HG02852 (cell line): Measurements from ENCODE around the gene EHD1.
A peak's percentile ranks its signal among the peaks of the same experiment; 100 is the strongest.
"Not testable (repeated sequence)": the region's sequence is repeated elsewhere in the genome, so short reads cannot be mapped to it uniquely, and the experiment has no call there.

Experiments used
- ATAC-seq: cut with Tn5 transposase; IDR thresholded peaks from one replicate; pipeline ENCODE4 v1.9.1; 2021; ENCODE audit warnings: mild to moderate bottlenecking, moderate library complexity; ENCODE audit not compliant: unreplicated experiment

Gene EHD1

GRCh38 chr11:64832467-64833197 is 45.8 kb downstream of the EHD1 start:
- no peak for ATAC-seq

GRCh38 chr11:64831411-64831891 is 47.0 kb downstream of the EHD1 start:
- no peak for ATAC-seq

DNA sequence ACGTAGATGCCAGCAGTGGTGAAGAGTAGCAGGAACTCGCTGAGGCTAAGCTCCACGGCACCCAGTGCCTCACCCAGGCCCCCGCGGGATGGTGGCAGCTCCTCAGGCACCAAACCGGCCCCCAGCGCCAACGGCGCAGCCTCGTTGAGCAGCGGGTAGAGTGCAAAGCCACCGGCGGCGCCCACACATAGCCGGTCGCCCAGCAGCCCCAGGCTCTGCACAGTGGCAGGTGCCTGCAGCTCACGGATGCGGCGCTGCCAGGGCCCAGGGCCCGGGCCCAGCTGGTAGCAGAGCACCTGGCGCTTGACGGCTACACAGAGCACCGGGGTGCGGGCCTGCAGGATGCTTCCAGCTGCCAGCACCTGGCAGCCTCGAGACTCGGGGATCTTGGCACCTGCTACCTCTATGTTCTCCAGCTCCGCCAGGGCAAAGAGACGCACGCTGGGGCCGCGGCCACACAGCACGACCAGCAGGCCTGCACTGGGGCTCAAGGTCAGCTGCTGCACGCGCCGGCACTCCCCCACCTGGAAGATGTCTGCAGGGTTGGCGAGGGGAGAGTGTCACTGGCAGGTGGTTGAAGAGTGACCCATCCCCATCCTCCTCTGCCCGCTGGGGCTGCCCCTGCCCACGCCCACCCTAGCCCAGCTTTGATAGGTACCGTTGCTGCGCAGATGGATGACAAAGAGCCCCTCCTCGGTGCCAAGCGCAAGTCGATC is 48.7 kb downstream of the EHD1 start:
- no peak for ATAC-seq

DNA sequence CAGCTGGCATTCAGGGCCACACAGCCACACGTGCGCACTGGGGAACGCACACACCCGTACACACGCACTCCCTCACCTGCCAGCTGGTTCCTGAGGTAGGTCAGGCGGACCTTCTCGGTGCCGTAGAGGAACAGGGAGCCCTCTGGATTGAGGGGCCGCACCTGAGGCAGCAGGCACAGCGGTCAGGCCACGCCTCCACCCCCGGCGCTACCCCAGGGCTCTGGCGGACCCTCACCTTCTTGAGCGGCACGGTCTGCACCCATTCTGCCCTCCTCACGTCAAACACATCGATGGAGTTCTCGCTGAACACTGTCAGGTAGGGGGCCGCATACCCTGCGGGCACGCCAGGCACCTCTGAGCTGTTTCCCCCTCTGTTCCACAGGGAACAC is 51.0 kb downstream of the EHD1 start:
- no peak for ATAC-seq

GRCh38 chr11:64826578-64827450 is 51.6 kb downstream of the EHD1 start:
- ATAC-seq, result no peak

GRCh38 chr11:64826062-64826461 is 52.4 kb downstream of the EHD1 start:
- ATAC-seq, result no peak

DNA sequence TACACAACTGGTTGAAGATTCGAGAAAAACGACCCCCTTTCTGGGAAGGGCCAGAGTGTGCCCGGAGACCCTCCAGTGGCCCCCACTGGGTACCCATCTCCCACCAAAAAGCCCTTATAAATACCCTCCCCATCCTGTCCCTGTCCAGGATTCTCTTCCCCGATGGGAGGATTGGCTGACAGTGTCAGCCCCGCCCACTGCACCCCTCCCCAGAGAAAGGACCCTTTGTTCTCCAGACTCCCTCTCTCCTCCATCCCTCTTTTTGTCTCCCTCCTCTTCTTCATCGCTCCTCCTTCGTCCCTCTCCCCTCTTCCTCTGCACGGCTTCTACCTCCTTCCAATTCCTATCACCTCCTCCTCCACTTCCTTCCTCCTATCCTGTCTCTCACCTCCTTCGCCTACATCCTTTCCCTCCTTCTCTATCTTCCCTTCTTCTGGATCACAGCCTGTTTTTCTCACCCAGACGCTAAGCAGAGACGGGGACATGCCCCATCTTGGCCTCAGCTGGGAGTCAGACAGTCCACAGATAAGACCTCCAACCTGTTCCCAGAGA is 54.8 kb downstream of the EHD1 start:
- no peak for ATAC-seq

DNA sequence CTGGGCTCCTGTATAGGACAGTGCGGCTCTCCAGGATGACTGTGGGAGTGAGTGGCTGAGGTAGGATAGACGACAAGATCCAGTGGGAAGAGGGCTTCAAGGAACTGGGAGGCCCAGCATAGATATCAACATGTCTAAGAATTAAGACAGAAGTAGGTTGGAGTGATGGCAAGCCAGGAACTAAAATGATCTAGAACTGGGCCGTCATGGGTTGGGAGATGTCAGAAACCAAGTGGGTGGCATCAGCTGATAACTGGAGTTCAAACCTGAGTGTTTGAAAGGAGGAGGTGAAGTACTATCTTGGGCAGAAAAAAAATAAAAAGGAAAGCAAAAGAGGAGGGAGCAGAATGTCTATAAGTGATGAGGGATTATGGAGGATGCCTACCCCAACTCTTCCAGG is 60.9 kb downstream of the EHD1 start:
- no peak for ATAC-seq

DNA sequence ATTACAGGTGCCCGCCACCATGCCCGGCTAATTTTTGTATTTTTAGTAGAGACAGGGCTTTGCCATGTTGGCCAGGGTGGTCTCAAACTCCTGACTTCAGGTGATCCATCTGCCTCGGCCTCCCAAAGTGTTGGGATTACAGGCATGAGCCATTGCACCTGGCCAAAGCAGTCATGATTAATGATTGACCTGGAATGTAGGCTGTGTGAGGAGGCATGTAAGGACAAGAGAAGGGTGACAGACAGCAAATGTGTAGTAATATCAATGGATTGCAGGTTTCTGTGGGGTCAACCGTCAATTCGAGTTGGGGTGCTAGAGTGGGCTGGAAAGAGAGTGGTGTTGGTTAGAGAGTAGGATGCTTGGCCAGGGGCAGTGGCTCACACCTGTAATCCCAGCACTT is 63.0 kb downstream of the EHD1 start:
- ATAC-seq, result not testable (repeated sequence)

DNA sequence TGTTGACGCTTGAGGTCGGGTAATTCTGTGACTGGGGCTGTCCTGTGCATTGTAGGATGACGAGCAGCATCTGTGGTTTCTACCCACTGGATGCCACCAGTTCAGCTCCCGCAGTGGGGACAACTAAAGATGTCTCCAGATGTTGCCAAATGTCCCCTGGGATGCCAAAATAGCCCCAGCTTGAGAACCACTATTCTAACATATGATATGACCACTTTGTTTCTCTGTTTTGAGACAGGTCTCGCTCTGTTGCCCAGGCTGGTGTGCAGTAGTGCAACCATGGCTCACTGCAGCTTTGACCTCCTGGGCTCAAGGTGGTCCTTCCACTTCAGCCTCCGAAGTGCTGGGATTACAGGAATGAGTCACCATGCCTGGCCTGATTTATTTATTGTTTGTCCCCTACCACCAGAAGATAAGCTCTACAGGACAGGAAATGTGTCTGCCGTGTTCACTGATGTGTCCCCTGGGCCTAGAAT is 63.7 kb downstream of the EHD1 start:
- ATAC-seq, result no peak

DNA sequence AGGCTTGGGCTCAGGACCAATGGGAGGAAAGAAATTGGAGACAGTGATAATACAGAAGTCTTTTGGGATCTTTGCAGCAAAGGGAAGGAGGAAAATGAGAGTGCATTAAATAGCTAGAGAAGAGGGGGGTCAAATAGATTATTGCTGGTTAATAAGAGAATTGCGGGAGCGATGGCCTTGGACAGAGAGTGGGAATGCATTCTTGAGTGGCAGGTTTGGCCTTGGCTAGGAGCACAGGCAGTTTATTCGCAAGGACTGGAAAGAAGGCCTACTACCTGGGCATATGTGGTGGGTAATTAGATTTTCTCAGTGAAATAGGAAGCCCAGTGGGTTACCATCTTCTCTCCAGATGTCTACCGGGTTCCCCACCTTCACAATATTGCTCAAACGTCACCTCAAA is 64.6 kb downstream of the EHD1 start:
- ATAC-seq, result no peak

- ATAC-seq, result peak; percentile 5
These were observed 67.5 kb downstream of the EHD1 start for GRCh38 chr11:64810891-64811272.

DNA sequence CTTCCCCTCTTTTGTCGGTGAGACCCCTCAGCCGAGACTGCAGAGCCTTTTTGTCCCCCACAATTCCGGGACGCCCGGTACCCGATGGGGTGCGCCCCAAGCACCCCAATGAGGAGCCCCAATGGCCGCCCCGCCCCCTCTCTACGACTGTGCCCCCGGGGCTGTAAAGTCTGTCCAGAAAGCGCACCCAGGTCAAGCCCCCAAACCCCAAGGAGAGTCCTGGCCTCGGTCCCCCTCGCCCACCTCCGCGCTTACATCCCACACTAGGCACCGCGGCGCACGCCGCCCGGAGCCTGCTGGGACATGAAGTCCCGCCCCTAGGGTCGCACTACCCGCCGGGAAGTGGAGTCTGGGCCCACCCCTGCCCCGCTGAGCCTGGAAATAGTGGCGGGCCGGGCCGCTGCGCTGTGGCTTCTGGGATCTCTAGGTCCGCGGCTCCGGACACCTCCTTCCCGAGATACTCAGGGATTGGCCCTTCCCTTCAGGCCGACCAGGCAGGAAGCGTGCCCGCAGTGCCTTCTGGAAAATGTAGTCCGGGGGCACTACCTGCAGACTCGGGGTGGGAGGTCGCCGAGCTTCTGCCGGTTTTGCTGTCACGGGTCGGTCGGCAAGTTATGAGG is 68.0 kb downstream of the EHD1 start, which contains the start of gene MEN1:
MEN1 (minus strand) TSS at position 281 of the 620 bp plus-strand sequence. CDS start 442 bp downstream, outside the sequence.
- ATAC-seq, result peak; percentile 63

GRCh38 chr11:64809781-64810241 is 68.6 kb downstream of the EHD1 start:
- no peak for ATAC-seq

- ATAC-seq, result no peak
These were observed 72.9 kb downstream of the EHD1 start for GRCh38 chr11:64805481-64805880.

DNA sequence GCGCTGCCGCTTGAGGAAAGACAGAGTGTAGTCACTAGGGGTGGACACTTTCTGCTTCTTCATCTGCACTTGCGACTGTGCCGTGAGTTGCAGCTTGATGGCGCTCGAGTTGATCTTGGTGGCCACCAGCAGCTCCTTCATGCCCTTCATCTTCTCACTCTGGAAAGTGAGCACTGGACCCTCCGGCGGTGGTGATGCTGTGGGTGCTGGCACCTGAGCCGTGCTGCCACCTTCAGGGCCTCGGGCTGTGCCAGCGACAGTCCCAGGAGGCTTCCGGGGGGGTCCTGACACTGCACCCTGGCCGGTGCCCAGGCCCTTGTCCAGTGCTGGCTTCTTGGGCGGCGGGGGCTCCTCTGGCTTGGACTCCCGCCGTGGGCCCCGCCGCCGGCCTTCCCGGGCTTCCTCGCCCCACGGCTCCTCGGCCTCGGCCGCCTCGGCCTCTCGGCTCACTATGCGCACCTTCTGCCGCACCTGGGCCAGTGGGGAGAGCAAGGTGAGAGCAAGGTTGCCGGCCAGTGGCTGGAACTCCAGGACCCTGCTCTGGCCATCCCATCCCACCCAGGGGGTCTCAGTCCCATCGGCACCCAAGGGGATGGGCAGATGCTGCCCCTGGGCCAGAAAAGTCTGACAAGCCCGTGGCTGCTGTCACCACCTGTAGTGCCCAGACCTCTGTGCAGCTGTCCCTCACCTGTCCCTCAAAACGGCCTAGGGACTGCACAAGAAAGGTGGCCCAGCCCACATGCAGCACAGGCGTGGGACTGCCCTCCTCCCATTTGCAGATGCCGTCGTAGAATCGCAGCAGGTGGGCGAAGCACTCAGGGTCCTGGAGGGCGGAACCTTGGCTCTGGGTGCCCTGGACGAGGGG is 73.8 kb downstream of the EHD1 start:
- ATAC-seq, result no peak

GRCh38 chr11:64803846-64804345 is 74.5 kb downstream of the EHD1 start:
- no peak for ATAC-seq

- peak; percentile 64 for ATAC-seq
These were observed 75.1 kb downstream of the EHD1 start, which contains the start of gene MAP4K2 for GRCh38 chr11:64803158-64803845. Gene MAP4K2 (minus strand): TSS chr11:64803214. CDS start chr11:64803149, 65 bp downstream.
